Measurements from ENCODE around the gene LNP1. TPM values are rescaled to one million over a fixed set of nuclear protein-coding genes. Genes with fewer than 3 reads are reported as not detected.
"Not testable (repeated sequence)": the region's sequence is repeated elsewhere in the genome, so short reads cannot be mapped to it uniquely, and the experiment has no call there.

LNP1 gene
- total RNA-seq, 1 experiment from 2014 or later, result 6.7 TPM

- DNase-seq (ENCODE audit: low read depth), result no peak
Measured at GRCh38 chr3:100429187-100429716, 27.9 kb downstream of the LNP1 start.

GRCh38 chr3:100436951-100437350 is 35.6 kb downstream of the LNP1 start:
- DNase-seq (ENCODE audit: low read depth), result peak; percentile 49

GRCh38 chr3:100437721-100438622 is 36.6 kb downstream of the LNP1 start:
- DNase-seq (ENCODE audit: low read depth), result peak; percentile 10

- DNase-seq (ENCODE audit: low read depth), result no peak
Measured at GRCh38 chr3:100438623-100438974, 37.3 kb downstream of the LNP1 start.

- DNase-seq (ENCODE audit: low read depth), result no peak
Measured at GRCh38 chr3:100440895-100441294, 39.6 kb downstream of the LNP1 start.

- no peak for DNase-seq (ENCODE audit: low read depth)
Measured at GRCh38 chr3:100443690-100444089, 42.4 kb downstream of the LNP1 start.

- not testable (repeated sequence) for DNase-seq (ENCODE audit: low read depth)
Measured at GRCh38 chr3:100447067-100447466, 45.7 kb downstream of the LNP1 start.

GRCh38 chr3:100448079-100448478 is 46.7 kb downstream of the LNP1 start:
- DNase-seq (ENCODE audit: low read depth), result no peak

- DNase-seq (ENCODE audit: low read depth), result no peak
Measured at GRCh38 chr3:100449214-100449613, 47.9 kb downstream of the LNP1 start.

GRCh38 chr3:100454677-100455076 is 53.3 kb downstream of the LNP1 start:
- DNase-seq (ENCODE audit: low read depth), result no peak

GRCh38 chr3:100455841-100456550 is 54.7 kb downstream of the LNP1 start:
- no peak for DNase-seq (ENCODE audit: low read depth)

GRCh38 chr3:100456745-100457144 is 55.4 kb downstream of the LNP1 start:
- DNase-seq (ENCODE audit: low read depth), result no peak

GRCh38 chr3:100457811-100458210 is 56.5 kb downstream of the LNP1 start:
- no peak for DNase-seq (ENCODE audit: low read depth)

- no peak for DNase-seq (ENCODE audit: low read depth)
Measured at GRCh38 chr3:100458814-100459213, 57.5 kb downstream of the LNP1 start.

GRCh38 chr3:100463002-100463401 is 61.7 kb downstream of the LNP1 start:
- peak; percentile 55 for DNase-seq (ENCODE audit: low read depth)

- DNase-seq (ENCODE audit: low read depth), result no peak
Measured at GRCh38 chr3:100463646-100464155, 62.4 kb downstream of the LNP1 start.

GRCh38 chr3:100465892-100466777 is 64.8 kb downstream of the LNP1 start:
- DNase-seq (ENCODE audit: low read depth), result no peak

GRCh38 chr3:100467133-100467532 is 65.8 kb downstream of the LNP1 start:
- no peak for DNase-seq (ENCODE audit: low read depth)

- DNase-seq (ENCODE audit: low read depth), result no peak
Measured at GRCh38 chr3:100468676-100469075, 67.3 kb downstream of the LNP1 start.

- DNase-seq (ENCODE audit: low read depth), result no peak
Measured at GRCh38 chr3:100470951-100471350, 69.6 kb downstream of the LNP1 start.

- no peak for DNase-seq (ENCODE audit: low read depth)
Measured at GRCh38 chr3:100471444-100471843, 70.1 kb downstream of the LNP1 start.
